Measurements from ENCODE around the gene HDAC4.

Gene HDAC4

DNA sequence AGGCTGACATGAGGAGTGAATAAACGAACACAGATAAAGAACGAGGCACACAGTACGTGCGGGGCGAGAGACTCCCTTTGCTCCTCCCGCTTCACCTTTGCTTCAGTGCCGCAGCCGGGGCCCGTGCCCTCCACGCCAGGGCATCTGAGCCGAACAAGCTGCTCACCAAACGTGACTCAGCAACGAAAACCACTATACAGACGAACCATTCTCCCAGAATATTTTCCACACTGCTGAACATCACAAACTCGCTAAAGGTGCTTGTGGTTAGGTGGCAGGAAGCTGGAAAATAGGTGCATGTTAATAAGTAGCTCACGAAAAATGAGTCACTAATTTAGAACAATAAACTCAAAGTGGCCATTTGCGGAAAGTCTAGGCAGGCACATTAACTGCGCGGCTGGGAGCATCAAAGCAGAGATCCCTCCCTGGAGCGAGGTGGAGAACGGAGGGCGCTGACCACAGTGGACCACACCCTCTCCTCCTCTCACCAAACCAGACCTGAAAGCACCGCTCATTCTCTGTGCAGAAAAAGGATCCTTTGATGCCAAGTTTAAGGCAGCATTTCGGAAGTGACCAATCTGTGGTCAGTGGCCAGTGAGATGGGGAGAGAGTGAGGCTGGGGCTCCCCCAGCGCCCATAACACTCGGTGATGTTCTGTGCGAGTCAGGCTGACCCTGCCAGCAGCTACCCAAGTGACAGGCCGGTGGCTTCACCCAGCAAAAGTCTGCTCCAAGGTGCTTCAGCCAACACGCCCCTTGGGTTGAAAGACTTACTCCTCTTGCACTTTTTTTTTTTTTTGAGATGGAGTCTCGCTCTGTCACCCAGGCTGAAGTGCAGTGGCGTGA is 153.2 kb downstream of the HDAC4 start:
- DNase-seq: peak; percentile 26

DNA sequence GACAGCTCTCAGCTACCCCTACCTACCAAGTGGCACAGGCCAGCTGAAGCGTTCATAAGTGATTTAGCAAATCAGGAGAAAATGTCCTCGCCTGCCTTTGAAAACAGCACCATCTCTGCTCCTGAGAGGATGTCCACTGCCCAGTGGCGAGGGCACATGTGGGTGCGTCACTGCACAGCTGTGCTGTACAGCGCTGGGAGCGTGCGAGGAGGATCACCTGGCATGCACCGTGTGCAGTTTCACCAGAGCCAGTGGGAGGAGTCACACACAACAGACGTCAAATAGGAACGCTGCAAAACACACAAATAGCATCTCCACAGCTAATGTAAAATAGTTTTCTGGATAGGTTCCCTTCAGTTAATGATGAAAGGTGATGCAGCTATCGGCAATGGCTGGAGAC is 154.1 kb downstream of the HDAC4 start:
- DNase-seq: no peak

DNA sequence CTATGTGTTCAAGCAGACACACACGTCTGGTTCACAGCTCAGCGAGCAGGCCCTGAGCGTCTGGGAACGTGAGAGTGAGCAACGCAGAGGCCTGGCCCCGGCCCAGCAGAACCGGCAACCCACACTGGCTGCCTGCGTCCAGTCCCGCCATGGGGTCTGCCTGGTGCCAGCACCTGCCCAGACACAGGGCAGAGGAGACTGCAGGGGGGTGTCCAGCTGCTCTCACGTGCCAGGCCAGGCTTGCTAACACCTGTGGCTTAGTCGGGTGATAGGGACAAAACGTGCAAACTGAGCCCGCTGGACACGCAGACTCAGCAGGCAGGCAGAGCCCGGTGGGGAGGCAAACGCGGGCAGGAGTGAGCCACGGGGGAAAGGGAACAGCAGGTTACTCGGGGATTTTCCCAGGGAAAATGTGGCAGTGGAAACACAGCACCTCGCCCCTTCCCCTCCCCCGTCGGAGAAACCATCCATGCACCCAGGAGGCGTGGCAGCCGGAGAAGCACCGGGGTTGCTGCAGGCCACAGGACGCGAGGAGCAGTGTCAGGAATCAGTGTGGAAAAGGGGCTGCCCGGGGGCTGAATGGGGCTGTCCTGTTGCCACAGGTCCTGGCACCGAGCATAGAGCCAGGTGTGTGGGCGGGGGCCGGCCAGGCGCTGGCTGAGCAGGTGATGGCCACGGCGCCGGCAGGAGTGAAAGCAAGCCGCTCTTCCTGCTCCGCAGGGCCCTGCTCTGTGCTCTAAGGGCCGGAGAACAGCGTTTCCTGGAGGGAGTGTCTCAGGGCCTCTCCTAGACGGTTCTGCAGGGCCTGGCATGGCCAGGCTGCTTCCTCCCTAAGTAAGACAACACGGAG is 154.7 kb downstream of the HDAC4 start:
- no peak for DNase-seq

DNA sequence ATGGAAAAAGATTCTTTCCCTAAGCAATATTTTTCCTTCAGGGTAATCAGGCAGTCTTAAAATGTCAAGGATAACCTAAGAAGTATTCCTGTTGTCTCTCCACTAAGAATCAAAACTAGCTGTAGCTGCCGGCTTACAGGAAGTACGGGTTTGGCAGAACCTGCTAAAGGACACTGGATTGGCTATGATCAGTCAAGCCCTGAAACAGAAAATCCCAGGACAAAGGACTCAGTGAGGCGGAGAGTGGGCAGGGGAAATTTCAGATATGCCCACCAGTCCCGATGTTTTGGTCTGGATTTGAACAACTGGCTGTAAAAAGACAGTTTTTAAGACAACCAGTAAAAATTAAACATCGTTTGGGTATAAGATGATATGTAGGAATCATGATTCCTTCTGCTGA is 155.7 kb downstream of the HDAC4 start:
- no peak for DNase-seq

DNA sequence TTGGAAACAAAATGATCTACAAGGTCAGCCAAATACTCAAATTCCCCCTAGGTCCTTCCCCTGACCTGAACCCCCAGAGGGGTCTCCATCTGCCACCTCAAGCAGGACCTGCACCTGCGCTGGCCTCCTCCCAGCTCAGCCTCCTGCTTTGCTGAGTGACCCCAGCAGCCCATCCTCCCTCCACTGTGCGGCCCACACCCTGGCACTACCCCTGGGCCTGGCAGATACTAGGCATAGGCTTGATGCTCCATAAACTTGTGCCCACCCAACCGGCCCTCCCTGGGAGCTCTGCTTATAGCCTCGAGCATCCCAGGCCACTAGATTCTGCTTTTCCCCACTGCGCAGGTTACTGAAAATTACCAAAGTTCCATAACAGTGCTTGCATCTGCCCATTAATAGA is 156.2 kb downstream of the HDAC4 start:
- no peak for DNase-seq

DNA sequence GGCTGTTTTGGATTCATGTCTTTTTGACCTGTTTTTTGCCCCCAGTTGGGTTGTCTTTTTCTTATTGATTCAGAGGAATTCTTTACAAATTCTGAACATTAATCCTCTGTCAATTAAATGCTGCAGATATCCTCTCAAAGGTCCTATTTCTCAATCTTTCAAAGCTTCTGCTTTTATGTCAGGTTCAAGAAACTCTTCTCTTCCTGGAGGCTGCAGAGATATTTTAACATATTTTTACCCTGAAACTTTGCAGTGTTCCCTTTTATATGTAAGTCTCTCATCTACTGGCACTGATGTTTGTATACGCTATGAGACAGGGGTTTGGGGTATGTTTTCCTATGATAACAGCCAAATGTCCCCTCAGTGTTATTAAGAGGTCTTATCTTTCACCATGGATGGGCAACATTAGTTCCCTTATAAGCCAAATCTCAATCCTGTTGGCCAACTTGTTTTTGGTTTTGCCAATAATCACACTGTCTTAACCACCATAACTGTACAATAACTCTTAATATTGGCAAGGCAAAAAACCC is 159.3 kb downstream of the HDAC4 start:
- no peak for DNase-seq

DNA sequence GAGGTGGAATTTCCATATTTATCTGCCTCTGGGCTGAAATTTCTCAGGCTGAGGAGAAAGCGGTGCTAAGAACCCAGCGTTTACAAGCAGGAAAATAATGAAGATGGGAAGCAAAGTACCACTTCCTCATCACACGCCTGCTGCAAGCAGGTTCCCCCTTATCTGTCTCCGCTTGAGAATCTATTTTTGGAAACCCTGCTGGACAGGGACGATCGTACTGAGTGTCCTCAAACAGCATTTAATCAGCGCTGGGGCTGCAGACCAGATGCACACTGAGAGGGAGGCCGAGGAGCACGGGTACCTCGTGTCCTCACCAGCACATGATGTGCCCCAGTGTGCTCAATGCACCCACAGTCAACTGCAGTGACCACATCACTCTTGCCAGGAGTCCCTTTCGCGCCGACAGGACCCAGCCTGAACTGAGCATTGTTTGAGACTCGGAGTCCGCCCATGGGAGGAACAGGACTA is 160.4 kb downstream of the HDAC4 start:
- no peak for DNase-seq

DNA sequence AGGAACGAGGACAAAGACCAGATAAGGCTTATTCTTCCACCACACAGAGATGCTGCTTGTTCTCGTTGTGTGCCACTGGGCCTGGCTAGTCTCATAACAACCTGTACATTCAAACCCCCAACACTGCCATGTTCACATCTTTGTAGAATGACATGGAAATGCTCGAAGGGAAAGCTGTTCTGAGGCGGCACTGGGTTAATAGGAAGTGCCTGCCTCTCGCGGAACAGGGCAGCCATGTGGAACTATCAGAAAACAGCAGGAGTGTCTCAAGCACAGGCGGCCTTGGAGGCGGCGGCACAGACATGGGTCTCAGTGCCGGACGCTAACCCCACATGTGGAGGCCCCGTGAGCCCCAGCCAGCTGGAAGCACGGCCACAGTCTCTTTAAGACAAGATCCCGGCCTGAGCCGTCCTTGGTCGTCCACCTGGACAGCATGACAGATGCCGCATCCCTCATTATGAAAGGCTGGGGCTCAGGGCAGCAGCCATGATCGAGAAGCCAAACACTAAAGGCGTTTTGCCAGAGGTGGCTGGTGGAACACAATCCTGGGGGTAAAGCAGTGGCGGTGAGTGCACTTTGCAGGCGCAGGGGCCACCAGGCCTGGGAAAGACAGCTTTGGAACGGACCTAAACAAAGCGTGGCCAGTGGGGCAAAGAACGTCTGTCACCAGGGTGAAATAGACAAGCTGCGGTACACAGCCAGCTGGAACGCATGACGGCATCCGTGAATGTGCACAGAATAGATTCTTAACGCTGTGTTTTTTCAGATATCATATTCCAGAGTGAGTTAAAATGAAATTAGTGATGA is 161.0 kb downstream of the HDAC4 start:
- no peak for DNase-seq

DNA sequence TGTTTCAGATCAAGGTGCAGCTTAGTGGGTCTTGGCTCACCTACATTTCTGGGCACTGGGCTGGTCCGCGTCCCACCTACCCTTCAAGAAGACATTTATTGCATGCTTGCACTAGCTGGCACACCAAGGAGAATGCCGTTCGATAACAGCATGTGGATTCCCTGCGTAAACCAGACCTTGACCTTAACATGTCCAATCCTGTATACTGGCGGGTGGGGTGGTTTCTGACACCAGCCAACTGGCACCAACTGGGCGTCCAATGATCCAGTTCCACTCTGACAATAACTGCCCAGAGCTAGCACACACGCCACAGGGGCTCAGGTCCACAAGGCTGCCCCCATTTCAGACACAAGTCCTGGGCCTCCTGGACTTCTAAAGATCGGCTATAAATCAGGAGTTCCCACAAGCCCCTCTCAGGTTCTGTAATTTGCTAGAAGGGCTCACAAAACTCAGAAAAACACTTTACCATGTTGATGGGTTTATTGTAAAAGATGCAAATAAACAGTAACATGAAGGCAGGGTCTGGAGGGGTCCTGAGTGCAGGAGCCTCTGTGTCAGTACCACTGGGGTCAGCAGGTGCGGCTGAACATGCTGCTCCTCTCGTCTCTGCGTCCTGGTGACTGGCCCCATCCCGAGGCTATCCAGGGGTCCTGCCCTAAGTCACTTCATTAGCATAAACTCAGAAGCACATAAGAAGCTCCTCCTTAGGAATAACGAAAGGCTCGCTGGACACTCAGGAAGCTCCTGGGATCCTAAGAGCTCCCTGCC is 161.8 kb downstream of the HDAC4 start:
- DNase-seq: no peak

DNA sequence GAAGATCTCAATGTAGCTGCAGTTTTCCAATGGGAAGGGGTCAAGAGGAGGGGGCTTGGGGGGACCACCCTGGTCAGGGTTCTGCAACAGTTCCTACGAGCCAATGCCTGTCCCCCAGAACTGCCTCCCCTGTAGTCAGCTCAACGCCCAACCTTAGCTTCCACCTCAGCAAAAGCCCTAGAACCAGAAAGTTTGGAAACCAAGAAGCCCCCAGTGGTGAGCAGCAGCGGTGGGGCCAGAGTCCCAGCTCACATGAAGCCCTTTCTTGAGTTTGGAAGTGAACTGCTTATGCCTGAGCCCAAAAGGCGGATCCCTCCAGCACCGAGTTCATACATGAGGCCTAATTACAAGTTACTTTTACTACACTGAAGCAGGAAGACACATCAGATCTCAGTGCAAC is 162.4 kb downstream of the HDAC4 start:
- DNase-seq: no peak

DNA sequence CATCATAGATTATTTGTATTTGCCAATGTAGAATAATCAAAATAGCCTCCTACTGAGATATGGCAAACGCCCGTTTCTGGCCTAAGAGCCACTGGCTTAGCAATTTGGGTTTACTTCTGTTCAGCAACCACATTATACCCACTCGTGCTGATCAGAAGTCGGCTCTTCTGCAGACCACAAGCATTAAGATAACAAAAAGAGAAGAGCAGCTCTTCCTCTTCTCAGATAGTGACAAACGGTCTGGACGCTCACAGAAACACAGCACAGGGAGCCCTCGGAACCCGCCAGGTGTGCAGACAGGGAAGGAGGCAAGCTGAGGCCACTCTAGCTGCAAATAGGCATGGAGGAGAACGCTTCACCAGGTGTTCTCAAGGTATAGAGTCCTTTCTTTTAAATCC is 164.0 kb downstream of the HDAC4 start:
- no peak for DNase-seq

DNA sequence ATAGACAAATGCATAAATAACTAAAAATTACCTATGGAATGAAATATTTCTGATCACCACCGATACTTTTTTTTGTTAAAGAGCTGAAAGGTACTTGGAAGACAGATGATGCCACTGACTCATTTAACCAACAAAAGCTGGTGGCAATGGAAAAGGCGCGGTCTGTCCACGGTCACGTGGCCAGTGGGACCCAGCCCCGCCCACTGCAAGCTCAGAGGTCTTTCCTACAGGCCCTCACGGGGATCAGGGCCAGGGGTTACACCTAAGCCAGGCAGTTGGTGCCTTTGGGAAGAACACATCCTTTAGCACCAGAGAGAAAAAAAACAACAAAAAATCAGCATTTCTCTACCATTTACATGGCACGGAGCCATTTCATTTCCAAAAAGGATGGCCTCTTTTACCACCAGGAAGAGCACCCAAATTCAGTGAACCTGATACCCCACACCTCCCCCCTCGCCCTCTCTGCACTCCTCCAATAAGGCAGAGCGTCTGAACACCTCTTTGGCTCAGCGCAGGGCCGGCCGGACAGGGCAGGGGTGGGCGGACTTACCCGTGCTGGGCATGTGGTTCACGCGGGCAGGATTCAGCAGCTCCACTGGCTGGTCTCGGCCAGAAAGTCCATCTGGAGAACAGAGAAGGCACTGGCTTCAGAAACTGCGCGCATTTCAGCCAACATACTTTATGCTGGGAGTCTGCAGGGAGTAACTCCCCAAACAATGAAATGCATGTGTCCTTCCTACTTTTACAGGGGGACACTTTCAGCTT is 164.6 kb downstream of the HDAC4 start:
- DNase-seq: no peak

DNA sequence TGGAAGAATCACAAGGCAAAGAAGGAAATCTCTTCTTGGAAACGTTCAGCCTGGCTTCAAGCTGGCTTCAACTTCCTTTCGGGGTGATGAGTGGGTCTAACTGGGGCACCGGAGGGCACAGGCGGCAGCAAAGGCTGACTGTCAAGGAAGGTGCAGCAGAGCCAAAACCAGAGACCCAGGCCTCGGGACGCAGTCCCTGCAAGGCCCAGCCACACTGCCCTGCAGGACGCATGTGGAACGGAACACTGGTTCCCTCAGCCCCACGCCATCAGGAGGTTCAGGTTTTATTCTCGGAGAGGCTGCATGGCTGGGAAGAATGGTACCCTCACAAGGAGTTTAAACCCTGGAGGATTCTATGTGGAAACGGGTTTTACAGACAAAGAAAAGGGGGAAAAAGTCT is 165.5 kb downstream of the HDAC4 start:
- no peak for DNase-seq

DNA sequence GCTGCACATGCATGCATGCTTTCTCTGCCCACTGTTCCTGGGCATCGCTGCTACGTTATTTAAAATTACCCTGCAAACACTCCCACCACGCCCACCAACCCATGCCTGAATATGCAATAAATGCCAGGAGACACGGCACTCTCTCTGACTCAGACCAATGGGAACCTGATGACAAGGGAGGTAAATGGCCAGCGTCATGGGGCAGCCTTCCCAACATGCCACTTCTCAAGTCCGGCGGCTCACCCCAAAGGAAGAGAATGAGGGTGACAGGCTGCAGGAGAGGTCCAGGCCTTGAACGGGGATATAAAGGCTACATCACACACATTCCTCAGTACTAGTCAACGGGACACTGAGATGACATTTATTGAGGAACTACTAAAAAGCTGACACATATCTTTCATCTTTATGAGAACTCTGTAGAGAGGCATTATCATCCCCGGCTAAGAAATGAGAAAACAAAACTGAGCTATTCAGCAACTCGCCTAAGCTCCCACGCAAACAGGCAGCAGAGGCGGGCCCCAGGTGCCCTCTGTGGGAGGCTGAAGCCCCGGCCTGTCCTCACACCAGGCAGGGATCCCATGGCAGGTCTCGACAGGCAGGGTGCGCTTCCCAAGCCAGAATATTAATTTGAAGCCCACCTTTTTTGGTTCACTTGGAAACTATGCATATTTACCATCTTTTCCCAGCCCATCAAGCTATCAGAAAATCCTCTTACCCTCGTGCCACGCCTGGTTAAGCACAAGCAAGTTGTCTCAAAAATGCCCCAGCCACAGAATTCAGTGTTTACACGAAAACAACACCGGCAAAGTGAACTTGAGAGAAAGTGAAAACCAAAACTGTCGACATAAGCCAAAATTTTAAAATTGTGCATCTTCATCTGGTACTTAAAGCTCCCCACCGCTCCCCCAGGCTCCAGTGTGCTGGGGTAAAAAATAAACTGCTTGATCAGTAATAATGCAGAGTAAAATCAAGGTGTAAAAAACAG is 166.3 kb downstream of the HDAC4 start:
- no peak for DNase-seq

DNA sequence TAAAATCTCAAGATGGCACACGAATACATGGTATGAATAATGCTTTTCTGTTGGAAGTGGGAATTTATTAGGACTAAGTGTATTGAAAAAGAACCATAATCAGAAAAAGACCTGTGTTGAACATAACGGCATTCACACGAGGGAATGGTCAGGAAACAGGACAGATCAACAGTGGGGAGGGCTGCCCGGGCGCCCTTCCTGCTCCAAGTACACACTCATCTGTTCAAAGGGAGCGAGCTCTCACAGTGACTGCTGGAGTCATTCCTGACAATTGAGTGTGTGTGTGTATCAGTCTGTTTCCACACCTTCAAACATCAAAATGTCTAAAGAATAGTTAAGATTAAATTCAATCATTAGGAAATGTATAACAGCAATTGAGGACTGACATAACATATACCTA is 167.2 kb downstream of the HDAC4 start:
- no peak for DNase-seq

DNA sequence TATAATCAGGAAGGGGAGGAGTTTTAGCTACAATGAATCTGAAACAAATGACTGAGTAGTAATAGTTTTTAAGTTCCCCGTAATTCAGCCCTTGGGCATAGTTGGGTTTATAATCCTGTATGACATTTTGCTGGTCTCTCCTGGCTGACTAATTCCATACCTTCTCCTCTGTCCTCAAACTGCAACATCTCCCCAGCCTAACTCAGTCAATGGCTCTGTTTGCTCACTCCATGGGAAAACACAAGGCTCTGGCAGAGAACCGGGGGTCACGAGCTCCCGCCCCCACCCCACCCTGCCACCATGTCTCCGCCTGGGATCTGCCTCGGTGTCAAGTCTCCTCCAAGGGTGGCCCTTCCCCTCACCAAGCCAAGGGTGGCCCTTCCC is 168.6 kb downstream of the HDAC4 start:
- DNase-seq: no peak

DNA sequence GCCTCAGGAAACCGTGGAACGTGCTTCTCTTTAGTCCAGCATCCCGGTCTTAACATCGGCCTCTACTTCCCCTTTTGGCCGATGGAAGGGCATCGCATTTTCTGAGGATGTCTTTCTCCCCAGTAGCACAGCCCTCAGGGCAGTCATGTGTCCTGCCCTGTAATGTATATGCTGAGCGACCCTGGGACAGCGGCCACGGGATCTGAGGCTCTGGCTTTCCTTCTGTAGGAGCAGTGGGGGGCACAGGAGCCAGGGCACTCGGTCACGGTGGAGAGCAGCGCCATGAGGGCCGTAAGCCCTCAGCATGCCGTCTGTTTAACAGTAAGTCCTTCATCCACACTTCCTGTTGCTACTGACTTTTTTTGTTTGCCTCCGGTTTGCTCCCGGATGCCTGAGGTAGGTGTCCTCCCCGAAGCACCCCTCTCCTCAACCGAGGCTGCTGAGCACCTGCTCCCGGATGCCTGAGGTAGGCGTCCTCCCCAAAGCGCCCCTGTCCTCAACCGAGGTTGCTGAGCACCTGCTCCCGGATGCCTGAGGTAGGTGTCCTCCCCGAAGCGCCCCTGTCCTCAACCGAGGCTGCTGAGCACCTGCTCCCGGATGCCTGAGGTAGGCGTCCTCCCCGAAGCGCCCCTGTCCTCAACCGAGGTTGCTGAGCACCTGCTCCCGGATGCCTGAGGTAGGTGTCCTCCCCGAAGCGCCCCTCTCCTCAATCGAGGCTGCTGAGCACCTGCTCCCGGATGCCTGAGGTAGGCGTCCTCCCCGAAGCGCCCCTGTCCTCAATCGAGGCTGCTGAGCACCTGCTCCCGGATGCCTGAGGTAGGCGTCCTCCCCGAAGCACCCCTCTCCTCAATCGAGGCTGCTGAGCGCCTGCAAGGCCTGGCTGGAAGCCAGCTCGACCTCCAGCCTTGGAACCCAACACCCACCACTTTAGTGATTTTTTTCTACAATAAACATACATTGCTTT is 169.3 kb downstream of the HDAC4 start:
- DNase-seq: peak; percentile 16

DNA sequence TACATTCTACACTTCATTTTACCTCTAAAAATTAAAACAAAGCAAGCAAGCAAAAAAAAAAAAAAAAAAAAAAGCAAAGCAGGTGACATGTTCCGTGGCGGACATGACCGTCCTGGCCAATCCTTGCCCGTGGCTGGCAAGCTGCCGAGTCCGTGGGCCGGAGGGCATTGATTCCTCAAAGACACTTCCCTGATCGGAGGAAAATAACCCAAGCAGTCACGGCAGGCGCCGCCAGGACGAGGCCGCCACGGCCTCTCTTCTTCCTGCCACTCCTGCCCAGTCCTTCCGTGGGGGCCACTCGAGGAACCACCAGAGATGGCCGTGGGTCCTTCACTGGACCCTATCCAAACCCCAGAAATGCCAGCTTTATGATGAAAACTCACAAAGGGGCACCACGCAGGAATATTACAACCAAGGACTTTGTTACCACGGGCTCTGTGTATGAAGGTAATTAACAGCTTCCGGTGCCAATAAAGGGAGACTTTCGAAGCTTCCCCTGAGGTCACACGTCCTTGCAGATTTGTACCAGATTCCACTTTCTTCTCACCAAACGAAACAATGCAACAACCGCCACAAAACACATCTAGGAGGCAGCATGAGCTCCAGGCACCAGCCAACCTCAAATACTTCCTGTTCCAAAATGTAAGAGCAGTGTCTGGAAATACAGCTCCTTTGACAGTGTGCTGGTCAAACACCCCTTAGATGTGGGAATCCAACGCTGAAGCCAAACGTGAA is 170.3 kb downstream of the HDAC4 start:
- DNase-seq: peak; percentile 25

Data from activated CD4-positive, alpha-beta T cell treated with anti-CD3 and anti-CD28 coated beads, Interleukin-10, Interleukin-2, amounts not matched to agents 100 ng/mL and 50 ng/mL, durations not matched to agents 16 hours and 8 hours (primary cell).